Epithelial cell of proximal tubule (primary cell): ENCODE measurements around the gene CCM2. TPM values are rescaled to one million over a fixed set of nuclear protein-coding genes. Genes with fewer than 3 reads are reported as not detected.

Source experiments
- DNase-seq: peaks from one replicate; pipeline ENCODE4 v3.0.0-alpha.2; 2011; ENCODE audit warnings: low read depth
- H3K4me3 ChIP-seq: 2 replicates; pipeline ENCODE4 v1.5.1; 2011; ENCODE audit warnings: low read depth, mild to moderate bottlenecking, low read length
- total RNA-seq: library from RNA; depleted of rRNA; stranded (reverse); fragments of >200 nt; gene quantifications from 2 replicates; pipeline ENCODE4 v1.2.3, GENCODE V29; 2015
- TF ChIP-seq, protein P1 (sequence below): conservative IDR thresholded peaks from 2 replicates; pipeline ENCODE4 v1.5.1; 2012; ENCODE audit warnings: low read depth, mild to moderate bottlenecking, low read length

Gene CCM2
- total RNA-seq, 1 donor from 2014 or later: 49.2 TPM

DNA sequence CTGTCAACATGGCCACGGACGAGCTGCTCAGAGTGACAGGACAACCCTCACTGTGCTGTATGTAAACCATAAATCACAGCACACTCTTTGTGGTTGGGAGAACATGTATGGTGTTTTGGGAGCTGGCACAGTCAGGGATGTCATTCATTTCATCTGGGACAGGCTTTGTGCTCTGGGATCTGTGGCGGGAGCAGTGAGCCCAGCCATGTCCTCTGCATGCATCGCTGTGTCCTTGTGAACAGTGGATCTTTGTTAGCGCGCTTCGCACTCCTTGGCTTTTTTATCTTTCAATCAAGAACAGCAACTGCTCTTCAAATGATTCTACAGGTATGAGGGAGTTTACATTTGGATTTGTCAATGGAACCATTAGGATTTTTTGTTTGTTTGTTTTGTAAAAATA, 7.1 kb downstream of the CCM2 start:
- no peak for DNase-seq
- TF ChIP-seq, protein P1, sequence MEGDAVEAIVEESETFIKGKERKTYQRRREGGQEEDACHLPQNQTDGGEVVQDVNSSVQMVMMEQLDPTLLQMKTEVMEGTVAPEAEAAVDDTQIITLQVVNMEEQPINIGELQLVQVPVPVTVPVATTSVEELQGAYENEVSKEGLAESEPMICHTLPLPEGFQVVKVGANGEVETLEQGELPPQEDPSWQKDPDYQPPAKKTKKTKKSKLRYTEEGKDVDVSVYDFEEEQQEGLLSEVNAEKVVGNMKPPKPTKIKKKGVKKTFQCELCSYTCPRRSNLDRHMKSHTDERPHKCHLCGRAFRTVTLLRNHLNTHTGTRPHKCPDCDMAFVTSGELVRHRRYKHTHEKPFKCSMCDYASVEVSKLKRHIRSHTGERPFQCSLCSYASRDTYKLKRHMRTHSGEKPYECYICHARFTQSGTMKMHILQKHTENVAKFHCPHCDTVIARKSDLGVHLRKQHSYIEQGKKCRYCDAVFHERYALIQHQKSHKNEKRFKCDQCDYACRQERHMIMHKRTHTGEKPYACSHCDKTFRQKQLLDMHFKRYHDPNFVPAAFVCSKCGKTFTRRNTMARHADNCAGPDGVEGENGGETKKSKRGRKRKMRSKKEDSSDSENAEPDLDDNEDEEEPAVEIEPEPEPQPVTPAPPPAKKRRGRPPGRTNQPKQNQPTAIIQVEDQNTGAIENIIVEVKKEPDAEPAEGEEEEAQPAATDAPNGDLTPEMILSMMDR: no peak
- no peak overlapping the region for H3K4me3 ChIP-seq

DNA sequence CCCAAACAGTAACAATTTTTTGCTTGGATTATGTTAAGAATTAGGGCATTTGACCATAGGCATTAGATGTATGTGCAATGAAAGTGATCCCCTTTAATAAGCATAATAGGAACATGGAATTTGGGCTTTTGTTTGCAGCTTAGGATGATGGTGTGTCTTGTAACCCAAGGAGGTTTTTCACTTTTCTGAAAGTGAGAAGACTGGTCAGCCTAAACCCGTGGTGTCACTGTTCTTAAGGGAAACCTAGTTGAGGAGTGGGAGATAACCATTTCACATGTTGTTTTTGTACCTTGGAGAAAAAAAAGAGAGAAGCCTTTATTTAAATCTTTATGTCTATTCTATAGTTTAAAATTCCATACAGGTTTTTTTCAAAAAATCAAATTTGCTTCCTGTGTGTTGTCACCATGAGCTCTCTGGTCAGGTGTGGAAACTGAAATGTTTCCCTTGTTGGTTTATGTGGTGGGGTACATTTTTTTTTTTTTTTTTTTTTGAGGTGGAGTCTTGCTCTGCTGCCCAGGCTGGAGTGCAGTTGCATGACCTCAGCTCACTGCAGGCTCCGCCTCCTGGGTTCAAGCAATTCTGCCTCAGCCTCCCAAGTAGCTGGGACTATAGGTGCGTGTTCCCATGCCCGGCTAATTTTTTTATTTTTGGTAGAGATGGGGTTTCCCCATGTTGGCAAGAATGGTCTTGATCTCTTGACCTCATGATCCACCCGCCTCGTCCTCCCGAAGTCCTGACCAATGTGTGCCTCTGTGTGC, 7.7 kb downstream of the CCM2 start:
- TF ChIP-seq, protein P1: no peak
- no peak for DNase-seq
- no peak overlapping the region for H3K4me3 ChIP-seq

DNA sequence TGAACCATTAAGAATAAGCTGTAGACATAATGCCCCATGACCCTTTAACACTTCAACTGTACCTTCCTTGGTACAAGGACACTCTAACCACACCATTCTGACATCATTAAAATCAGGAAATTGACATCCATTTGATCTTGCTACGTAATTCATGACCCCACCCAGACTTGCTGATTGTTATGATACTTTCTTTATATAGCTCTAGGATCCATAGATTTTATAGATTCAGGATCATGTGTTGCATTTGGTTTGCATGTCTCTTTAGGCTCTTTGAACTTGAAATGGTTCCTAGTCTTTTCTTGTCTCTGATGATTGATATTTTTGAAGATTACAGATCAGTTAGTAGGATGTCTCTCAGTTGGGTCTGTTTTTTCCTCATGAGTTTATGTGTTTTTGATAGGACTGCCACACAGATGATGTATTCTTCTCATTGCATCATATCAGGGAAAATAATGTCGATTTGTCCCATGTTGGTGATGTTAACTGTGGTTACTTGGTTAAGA, 13.5 kb downstream of the CCM2 start:
- TF ChIP-seq, protein P1: no peak
- H3K4me3 ChIP-seq: no peak overlapping the region
- no peak for DNase-seq

DNA sequence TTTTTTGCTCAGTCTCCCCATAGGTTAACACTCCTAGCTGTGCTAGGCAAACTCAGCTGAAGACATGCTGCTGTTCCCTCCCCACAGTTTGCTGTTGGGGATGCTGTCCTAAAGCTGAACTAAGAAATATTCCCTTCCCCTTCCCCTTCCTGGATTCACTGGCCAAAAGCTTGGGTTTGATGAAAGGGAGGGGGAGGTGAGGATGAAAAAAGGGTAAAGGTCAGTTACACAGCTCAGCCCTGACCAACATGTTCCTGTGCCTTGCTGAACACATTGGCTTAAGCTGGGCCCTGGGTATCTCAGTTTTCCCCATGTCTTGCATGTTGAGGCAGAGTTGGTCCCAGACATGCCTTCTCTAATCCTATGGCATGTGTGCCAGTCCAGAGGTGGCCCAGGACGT, 15.3 kb downstream of the CCM2 start:
- TF ChIP-seq, protein P1: no peak
- no peak overlapping the region for H3K4me3 ChIP-seq
- no peak for DNase-seq

DNA sequence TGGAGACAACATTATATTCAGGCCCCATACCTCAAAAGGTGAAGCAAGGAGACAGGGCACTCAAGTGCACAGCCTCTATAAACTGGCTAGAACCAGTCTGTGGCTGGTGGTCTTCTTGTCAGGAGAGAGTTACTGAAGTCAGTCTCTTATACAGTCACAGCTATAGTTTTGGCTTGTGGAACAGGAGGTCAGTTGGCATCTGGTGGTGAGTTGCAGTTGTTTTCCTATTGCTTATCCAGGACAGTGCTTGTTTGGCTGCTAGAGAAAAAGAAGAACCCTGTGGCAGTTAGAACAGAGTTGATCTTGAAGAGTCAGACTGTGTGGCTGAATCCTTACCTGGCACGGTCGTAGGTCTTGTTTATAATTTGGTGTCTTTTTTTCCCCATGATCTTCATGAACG, 17.3 kb downstream of the CCM2 start:
- DNase-seq: no peak
- TF ChIP-seq, protein P1: no peak
- H3K4me3 ChIP-seq: no peak overlapping the region

DNA sequence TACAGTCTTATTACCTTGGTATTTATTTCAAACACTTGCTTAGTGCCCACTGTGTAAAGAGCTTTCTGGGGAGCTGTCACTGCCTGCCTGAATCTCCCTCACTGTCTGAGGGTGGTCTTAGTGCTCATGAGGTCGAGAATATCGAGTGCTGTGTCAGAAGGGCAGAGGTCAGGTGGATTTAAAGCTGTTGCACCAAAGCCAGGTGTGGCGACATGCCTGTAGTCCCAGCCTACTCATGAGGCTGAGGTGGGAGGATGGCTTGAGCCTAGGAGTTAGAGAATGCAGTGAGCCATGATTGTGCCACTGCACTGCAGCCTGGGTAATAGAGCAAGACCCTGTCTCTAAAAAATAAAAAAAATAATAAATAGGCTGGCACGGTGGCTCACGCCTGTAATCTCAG, 20.9 kb downstream of the CCM2 start:
- TF ChIP-seq, protein P1: no peak
- DNase-seq: no peak
- no peak overlapping the region for H3K4me3 ChIP-seq

DNA sequence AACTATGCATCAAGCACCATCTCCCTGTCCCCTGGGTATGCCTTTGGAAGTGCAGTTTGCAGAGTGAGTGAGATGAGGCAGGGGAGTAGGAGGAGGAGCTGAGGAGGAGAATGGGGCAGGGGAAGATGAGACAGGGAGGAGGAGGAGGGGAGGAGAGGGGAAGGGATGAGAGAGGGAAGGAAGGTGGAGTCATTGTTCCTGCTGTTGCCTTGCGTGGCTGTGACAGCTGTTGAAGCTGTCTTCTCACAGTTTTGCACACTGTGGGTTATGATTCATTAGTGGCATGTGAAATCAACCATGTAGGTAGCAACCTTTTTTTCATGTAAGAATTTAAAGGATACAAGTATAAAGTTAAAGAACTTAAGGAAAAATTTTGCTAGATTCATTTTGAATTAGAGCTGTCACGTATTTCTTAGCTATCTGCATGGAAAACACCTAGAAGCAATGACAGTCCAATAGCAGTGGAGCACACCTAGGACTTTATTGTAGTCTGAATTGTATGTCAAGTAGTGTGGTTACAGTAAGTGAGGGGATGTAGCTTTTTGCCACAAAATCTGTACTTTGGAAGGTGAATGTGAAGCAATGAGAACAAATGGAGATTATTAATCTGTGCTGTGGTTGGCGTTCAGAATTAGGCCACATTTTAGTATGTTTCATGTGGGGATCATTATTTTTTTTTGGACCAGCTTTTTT, 21.7 kb downstream of the CCM2 start:
- DNase-seq: no peak
- TF ChIP-seq, protein P1: no peak
- no peak overlapping the region for H3K4me3 ChIP-seq
